Thoracic aorta (tissue), 2 donors: ENCODE measurements around the gene TSPAN19. TPM values are rescaled to one million over a fixed set of nuclear protein-coding genes. Genes with fewer than 3 reads are reported as not detected.

ENCODE experiments used
- ATAC-seq: fragments of 150-250 bp; one replicate; pipeline ENCODE4 v1.8.0; 2017; ENCODE audit warnings: low read depth; ENCODE audit not compliant: insufficient number of reproducible peaks, low FRiP score
- DNase-seq: peaks from one replicate; pipeline ENCODE4 v3.0.0-alpha.2; 2020; ENCODE audit warnings: low spot score
- H3K27ac ChIP-seq, 2 donors: fragments of 200-600 bp; sonication (generic); 1 replicate in 1 of 2; 2 replicates in 1 of 2; pipeline ENCODE4 v1.5.1; 2016; ENCODE audit warnings: mild to moderate bottlenecking in 2 of 2, moderate library complexity in 2 of 2
- H3K27me3 ChIP-seq: fragments of 200-600 bp; sonication (generic); replicated peaks from 2 replicates; pipeline ENCODE4 v1.6.0; 2016; ENCODE audit warnings: mild to moderate bottlenecking; ENCODE audit not compliant: insufficient read depth
- H3K36me3 ChIP-seq: fragments of 200-600 bp; sonication (generic); one replicate; pipeline ENCODE4 v1.5.1; 2016
- H3K4me1 ChIP-seq, 2 donors: fragments of 200-600 bp; sonication (generic); 1 replicate in 1 of 2; 2 replicates in 1 of 2; pipeline versions ENCODE4 v1.5.1 to v1.6.0; 2016; ENCODE audit warnings: low read depth in 2 of 2, mild to moderate bottlenecking in 1 of 2; ENCODE audit not compliant: control insufficient read depth in 1 of 2
- H3K4me3 ChIP-seq: fragments of 200-600 bp; sonication (generic); 2 replicates; pipeline ENCODE4 v1.5.1; 2016; ENCODE audit warnings: mild to moderate bottlenecking
- H3K9me3 ChIP-seq: fragments of 200-600 bp; sonication (generic); 2 replicates; pipeline ENCODE4 v1.5.1; 2016
- total RNA-seq, 2 donors: library from RNA; depleted of rRNA; stranded (reverse); fragments of >200 nt; gene quantifications; one replicate each; pipeline versions ENCODE4 v1.1.0 to v1.2.3, GENCODE V29; 2016
- TF ChIP-seq, protein P1 (sequence below): fragments of 200-600 bp; sonication (generic); IDR thresholded peaks from one replicate; pipeline ENCODE4 v1.5.1; 2019; ENCODE audit warnings: antibody characterized with exemption

Gene TSPAN19
- total RNA-seq, 2 donors from 2014 or later, result not detected

- Histone ChIP-seq H3K4me3 (no peak overlapping the region), H3K9me3 (no peaks in the 10 kb centered on the region), H3K36me3 (no peaks in the 10 kb centered on the region), H3K27me3 (no peaks in the 10 kb centered on the region), H3K4me1 (no peaks in the 10 kb centered on the region), H3K27ac (no peak overlapping the region)
- no peak for ATAC-seq
- no peak for DNase-seq
- TF ChIP-seq, protein P1, sequence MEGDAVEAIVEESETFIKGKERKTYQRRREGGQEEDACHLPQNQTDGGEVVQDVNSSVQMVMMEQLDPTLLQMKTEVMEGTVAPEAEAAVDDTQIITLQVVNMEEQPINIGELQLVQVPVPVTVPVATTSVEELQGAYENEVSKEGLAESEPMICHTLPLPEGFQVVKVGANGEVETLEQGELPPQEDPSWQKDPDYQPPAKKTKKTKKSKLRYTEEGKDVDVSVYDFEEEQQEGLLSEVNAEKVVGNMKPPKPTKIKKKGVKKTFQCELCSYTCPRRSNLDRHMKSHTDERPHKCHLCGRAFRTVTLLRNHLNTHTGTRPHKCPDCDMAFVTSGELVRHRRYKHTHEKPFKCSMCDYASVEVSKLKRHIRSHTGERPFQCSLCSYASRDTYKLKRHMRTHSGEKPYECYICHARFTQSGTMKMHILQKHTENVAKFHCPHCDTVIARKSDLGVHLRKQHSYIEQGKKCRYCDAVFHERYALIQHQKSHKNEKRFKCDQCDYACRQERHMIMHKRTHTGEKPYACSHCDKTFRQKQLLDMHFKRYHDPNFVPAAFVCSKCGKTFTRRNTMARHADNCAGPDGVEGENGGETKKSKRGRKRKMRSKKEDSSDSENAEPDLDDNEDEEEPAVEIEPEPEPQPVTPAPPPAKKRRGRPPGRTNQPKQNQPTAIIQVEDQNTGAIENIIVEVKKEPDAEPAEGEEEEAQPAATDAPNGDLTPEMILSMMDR, result no peak
Measured at GRCh38 chr12:85041395-85041794, 5.3 kb upstream of the TSPAN19 start.

- H3K27me3 ChIP-seq, result no peaks in the 10 kb centered on the region
- H3K4me3 ChIP-seq, result peak overlapping the region; percentile 68
- ATAC-seq (no peak), DNase-seq (no peak)
- no peak overlapping the region for H3K27ac ChIP-seq
- no peaks in the 10 kb centered on the region for H3K36me3 ChIP-seq
- no peaks in the 10 kb centered on the region for H3K9me3 ChIP-seq
- TF ChIP-seq, protein P1, result no peak
- peaks cover 0 to 4% of the 10 kb centered on the region in 2 donors for H3K4me1 ChIP-seq
Measured at GRCh38 chr12:85036733-85037132, 656 bp upstream of the TSPAN19 start.

DNA sequence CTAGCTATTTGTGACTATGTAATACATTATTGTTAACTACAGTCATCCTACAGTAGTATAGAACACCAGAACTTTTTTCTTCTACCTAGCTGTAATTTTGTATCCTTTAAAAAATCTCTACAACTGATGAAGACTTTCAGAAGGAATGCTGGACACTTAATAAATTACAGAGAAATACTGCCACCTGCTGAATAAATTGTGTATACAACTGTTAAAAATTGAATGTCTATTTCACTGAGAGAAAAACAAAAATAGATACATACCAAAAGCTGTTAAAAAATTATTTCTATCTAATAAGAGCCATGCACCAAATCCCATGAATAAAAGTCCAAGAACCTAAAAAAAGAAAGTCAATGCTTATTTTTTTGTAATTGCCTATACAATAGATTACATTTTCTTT lies 6.6 kb downstream of the TSPAN19 start:
- Histone ChIP-seq H3K36me3 (no peaks in the 10 kb centered on the region), H3K27me3 (no peaks in the 10 kb centered on the region), H3K4me3 (no peak overlapping the region), H3K4me1 (no peaks in the 10 kb centered on the region), H3K27ac (no peak overlapping the region), H3K9me3 (no peaks in the 10 kb centered on the region)
- ATAC-seq, result no peak
- TF ChIP-seq, protein P1, result peak; percentile 22
- no peak for DNase-seq

- Histone ChIP-seq H3K4me1 (no peaks in the 10 kb centered on the region), H3K27ac (no peak overlapping the region), H3K4me3 (no peak overlapping the region), H3K27me3 (no peaks in the 10 kb centered on the region), H3K9me3 (no peaks in the 10 kb centered on the region), H3K36me3 (no peaks in the 10 kb centered on the region)
- TF ChIP-seq, protein P1, result no peak
- ATAC-seq (no peak), DNase-seq (no peak)
Measured at GRCh38 chr12:85018098-85018497, 18.0 kb downstream of the TSPAN19 start.

DNA sequence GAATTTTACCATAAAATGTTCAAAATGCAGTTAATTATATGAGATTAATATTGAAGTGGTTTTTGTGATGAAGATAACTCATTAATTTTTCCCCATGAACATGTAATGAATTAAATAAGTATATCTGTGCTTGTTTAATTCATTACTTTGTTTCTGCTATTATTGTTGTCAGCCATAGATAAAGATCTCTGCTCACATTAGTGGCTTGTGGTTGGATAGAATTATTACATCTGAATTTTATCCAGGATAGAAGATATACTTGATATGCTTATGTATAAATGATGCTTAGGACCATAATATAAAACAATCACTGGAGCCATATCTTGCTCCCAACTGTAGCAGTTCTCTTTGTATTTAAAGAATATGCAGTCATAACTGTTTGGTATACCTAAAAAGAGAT lies 18.5 kb downstream of the TSPAN19 start:
- no peaks in the 10 kb centered on the region for H3K36me3 ChIP-seq
- ATAC-seq (no peak), DNase-seq (no peak)
- no peaks in the 10 kb centered on the region for H3K4me1 ChIP-seq
- H3K27ac ChIP-seq, result no peak overlapping the region
- no peaks in the 10 kb centered on the region for H3K27me3 ChIP-seq
- TF ChIP-seq, protein P1, result no peak
- no peaks in the 10 kb centered on the region for H3K9me3 ChIP-seq
- H3K4me3 ChIP-seq, result no peak overlapping the region
